ENCODE measurements around the gene KIR2DL4.
"Not testable (repeated sequence)": the region's sequence is repeated elsewhere in the genome, so short reads cannot be mapped to it uniquely, and the experiment has no call there.

The KIR2DL4 gene

DNA sequence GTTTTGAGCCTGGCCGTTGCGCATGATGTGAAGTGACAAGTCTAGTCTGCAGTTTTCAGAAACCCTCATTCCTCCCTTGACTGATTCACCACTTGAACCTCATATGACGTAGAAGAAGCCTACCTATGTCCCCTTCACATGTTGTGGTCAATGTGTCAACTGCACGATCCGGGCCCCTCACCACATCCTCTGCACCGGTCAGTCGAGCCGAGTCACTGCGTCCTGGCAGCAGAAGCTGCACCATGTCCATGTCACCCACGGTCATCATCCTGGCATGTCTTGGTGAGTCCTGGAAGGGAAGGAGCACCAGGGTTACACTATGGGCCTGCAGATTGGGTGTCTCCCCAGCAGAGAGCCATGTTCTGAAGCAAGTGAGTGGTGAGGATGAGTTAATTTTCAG lies at the start of gene KIR2DL4:
Gene KIR2DL4, plus strand, starts transcription at position 201 of the 400 bp plus-strand sequence. Its CDS starts 42 bp downstream, at position 243.
- no peak for DNase-seq

DNA sequence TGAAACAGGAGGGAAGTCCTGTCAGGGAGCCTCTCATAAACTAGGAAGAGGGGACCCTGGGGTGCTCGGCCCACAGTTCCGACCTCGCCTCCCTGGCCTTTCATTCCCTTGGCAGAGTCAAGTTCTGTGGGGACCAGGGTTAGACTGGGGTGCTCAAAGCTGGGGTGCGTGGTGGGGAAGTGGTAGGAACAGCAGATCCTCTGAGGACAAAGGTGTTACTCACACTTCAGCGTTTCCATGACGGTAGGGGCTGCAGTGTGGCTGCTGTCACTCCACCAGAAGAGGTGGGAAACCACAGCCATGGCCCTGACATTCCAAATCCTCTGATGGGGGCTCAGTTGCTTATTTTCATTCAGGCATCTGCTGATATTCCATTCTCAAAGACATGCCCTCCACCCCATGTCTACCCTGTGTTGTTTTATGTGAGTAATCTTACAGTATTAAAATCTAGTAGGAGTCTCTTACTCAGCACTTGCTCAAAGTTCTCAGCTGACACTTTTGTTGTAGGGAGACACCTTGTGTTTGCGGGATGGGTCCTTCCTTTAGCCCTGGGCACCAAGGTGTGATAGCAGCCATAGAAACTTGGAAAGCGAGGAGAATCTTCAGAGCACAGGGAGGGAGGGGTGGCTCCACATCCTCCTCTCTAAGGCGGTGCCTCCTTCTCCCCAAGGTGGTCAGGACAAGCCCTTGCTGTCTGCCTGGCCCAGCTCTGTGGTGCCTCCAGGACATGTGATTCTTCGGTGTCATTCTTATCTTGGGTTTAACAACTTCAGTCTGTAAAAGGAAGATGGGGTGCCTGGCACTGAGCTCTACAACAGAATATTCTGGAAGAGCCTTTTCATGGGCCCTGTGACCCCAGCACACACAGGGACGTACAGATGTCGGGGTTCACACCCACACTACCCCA lies 47.0 kb upstream of the KIR2DL4 start:
- peak in 1 of 4 experiments; percentile 2 for DNase-seq

DNA sequence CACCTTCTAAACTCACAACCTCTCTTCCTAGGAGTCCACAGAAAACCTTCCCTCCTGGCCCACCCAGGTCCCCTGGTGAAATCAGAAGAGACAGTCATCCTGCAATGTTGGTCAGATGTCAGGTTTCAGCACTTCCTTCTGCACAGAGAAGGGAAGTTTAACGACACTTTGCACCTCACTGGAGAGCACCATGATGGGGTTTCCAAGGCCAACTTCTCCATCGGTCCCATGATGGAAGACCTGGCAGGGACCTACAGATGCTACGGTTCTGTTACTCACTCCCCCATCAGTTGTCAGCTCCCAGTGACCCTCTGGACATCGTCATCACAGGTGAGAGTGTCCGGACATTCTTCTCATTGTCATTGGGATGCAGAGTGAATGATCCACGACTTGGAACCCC lies 44.8 kb upstream of the KIR2DL4 start:
- not testable (repeated sequence) for DNase-seq

DNA sequence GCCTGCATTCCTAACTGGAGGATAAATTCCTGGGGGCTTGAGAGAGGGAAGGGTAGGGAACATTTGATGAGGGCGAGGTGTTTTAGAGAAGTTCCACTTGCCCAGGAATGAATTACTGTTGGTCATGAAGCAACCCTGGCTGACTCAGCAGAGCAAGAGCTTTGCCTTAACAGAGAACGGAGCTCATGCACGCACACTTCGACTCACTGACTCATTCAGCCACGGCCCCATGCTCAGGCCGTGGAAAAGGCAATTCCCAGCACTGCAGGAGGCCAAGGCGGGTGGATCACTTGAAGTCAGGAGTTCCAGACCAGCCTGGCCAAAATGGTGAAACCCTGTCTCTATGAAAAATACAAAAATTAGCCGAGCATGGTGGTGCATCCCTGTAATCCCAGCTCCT lies 39.2 kb upstream of the KIR2DL4 start:
- DNase-seq = not testable (repeated sequence)

DNA sequence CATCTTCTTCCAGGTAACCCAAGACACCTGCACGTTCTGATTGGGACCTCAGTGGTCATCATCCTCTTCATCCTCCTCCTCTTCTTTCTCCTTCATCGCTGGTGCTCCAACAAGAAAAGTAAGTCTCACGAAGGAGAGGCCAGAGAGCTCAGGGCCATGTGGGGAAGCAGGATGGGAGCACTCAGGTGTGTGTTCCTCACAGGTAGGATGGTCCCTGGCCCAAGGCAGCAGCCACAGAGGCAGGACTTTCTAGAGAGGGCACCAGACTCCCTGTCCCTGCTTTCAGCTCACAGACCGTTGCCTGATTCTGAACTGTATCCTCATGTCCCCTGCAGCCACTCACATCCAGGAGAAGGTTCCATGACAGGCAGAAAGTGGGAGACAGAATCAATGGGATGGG lies 36.9 kb upstream of the KIR2DL4 start:
- DNase-seq = not testable (repeated sequence)

DNA sequence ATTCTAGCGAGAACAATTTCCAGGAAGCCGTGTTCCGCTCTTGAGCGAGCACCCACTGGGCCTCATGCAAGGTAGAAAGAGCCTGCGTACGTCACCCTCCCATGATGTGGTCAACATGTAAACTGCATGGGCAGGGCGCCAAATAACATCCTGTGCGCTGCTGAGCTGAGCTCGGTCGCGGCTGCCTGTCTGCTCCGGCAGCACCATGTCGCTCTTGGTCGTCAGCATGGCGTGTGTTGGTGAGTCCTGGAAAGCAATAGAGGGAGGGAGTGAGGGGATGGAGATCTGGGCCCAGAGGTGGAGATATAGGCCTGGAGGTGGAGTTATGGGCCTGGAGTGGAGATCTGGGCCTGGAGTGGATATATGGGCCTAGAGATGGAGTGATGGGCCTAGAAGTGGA lies 33.8 kb upstream of the KIR2DL4 start, which contains the start of gene KIR2DL1:
Gene KIR2DL1, plus strand, starts transcription at position 148 of the 400 bp plus-strand sequence. Its CDS starts 58 bp downstream, at position 206.
- DNase-seq = not testable (repeated sequence)

DNA sequence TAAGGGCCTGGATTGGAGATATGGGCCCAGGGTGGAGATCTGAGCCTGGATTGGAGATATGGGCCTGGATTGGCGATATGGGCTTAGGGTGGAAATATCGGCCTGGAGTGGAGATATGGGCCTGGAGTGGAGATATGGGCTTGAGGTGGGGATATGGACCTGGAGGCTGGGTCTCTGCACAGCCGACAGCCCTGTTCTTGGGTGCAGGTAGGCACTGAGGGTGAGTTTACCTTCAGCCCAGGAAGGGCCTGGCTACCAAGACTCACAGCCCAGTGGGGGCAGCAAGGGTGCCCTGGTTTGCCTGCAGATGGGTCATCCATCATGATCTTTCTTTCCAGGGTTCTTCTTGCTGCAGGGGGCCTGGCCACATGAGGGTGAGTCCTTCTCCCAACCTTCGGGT lies 32.9 kb upstream of the KIR2DL4 start:
- not testable (repeated sequence) for DNase-seq

DNA sequence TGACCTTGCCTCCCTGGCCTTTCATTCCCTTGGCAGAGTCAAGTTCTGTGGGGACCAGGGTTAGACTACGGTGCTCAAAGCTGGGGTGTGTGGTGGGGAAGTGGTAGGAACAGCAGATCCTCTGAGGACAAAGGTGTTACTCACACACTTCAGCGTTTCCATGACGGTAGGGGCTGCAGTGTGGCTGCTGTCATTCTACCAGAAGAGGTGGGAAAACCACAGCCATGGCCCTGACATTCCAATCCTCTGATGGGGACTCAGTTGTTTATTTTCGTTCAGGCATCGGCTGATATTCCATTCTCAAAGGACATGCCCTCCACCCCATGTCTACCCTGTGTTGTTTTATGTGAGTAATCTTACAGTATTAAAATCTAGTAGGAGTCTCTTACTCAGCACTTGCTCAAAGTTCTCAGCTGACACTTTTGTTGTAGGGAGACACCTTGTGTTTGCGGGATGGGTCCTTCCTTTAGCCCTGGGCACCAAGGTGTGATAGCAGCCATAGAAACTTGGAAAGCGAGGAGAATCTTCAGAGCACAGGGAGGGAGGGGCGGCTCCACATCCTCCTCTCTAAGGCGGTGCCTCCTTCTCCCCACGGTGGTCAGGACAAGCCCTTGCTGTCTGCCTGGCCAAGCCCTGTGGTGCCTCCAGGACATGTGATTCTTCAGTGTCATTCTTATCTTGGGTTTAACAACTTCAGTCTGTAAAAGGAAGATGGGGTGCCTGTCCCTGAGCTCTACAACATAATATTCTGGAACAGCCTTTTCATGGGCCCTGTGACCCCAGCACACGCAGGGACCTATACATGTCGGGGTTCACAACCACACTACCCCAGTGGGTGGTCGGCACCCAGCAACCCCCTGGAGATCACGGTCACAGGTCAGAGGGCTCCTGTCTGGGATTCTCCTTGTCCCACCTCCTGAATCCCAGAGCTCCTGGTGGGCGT lies 32.1 kb upstream of the KIR2DL4 start:
- not testable (repeated sequence) for DNase-seq

DNA sequence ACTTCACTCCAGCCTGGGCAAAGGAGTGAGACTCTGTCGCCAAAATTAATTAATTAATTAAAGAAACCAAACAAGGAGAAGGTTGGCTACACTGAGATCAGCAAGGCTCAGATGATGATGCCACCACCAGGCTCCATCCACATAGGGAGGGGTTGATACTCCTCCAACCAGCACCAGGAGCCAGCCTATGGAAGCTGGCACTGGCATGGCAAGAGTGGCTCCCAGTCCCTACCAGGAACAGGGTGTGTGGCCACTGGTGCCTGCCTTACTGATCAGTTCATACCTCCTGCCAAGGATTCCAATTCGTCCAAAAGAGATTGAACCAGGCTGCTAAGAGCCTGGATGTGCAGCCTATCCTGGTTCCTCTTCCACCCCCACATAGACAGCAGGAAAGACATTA lies 30.7 kb upstream of the KIR2DL4 start:
- not testable (repeated sequence) for DNase-seq

DNA sequence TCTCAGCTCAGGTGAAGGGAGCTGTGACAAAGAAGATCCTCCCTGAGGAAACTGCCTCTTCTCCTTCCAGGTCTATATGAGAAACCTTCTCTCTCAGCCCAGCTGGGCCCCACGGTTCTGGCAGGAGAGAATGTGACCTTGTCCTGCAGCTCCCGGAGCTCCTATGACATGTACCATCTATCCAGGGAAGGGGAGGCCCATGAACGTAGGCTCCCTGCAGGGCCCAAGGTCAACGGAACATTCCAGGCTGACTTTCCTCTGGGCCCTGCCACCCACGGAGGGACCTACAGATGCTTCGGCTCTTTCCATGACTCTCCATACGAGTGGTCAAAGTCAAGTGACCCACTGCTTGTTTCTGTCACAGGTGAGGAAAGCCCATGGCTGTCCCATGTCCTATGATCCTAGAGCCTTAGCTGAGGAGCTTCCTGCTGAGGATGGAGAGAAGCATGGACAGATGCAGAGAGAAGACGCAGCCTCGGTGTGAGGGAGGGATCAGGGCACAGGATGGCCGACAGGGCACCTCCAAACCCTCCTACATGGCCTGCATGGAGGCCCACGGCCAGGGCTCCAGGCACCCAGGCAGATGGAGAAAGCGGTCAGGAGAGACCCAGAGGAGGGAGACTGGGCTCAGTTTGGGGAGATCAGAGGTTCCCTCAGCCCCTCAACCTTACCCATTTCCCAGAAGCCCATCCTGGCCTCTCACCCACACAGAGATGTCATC lies 28.2 kb upstream of the KIR2DL4 start:
- not testable (repeated sequence) for DNase-seq

DNA sequence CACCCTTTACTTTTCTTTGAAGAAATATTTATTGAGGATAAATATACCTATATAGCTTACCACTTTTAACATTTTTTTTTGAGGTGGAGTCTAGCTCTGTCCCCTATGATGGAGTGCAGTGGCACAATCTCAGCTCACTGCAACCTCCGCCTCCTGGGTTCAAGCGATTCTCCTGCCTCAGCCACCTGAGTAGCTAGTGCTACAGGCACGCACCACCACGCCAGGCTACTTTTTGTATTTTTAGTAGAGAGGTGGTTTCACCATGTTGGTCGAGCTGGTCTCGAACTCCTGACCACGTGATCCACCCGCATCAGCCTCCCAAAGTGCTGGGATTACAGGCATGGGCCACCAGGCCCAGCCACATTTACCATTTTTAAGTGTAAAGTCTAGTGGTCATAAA lies 27.6 kb upstream of the KIR2DL4 start:
- not testable (repeated sequence) for DNase-seq

DNA sequence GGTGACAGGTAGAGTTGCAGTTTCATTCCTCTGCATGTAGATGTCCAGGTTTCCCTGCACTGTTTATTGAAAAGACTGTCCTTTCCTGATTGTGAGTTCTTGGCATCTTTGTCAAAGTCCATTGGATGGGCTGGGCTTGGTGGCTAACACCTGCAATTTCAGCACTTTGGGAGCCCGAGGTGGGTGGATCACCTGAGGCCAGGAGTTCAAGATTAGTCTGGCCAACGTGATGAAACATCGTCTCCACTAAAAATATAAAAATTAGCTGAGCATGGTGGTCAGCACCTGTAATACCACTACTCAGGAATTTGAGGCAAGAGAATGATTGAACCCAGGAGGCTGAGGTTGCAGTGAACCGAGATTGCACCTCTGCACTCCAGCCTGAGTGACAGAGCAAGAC lies 25.6 kb upstream of the KIR2DL4 start:
- not testable (repeated sequence) for DNase-seq

DNA sequence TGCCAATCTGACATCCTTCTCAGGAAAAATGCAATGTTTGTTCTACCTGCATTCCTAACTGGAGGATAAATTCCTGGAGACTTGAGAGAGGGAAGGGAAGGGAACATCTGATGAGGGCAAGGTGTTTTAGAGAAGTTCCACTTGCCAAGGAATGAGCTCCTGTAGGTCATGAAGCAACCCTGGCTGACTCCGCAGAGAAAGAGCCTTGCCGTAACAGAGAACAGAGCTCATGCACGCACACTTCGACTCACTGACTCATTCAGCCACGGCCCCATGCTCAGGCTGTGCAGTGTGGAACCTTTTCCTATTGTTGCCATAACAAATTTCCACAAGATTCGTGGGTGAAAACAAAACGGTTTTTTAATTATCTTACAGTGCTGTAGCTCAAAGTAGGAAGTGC lies 24.5 kb upstream of the KIR2DL4 start:
- DNase-seq = not testable (repeated sequence)

DNA sequence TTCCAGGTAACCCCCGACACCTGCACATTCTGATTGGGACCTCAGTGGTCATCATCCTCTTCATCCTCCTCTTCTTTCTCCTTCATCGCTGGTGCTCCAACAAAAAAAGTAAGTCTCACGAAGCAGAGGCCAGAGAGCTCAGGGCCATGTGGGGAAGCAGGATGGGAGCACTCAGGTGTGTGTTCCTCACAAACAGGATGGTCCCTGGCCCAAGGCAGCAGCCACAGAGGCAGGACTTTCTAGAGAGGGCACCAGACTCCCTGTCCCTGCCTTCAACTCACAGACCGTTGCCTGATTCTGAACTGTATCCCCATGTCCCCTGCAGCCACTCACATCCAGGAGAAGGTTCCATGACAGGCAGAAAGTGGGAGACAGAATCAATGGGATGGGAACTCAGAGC lies 20.5 kb upstream of the KIR2DL4 start:
- not testable (repeated sequence) for DNase-seq

DNA sequence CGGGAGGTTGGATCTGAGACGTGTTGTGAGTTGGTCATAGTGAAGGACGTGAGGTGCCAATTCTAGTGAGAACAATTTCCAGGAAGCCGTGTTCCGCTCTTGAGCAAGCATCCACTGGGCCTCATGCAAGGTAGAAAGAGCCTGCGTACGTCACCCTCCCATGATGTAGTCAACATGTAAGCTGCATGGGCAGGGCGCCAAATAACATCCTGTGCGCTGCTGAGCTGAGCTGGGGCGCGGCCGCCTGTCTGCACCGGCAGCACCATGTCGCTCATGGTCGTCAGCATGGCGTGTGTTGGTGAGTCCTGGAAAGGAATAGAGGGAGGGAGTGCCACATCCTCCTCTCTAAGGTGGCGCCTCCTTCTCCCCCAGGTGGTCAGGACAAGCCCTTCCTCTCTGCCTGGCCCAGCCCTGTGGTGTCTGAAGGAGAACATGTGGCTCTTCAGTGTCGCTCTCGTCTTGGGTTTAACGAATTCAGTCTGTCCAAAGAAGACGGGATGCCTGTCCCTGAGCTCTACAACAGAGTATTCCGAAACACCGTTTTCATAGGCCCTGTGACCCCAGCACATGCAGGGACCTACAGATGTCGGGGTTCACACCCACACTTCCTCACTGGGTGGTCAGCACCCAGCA lies 17.2 kb upstream of the KIR2DL4 start:
- not testable (repeated sequence) for DNase-seq

DNA sequence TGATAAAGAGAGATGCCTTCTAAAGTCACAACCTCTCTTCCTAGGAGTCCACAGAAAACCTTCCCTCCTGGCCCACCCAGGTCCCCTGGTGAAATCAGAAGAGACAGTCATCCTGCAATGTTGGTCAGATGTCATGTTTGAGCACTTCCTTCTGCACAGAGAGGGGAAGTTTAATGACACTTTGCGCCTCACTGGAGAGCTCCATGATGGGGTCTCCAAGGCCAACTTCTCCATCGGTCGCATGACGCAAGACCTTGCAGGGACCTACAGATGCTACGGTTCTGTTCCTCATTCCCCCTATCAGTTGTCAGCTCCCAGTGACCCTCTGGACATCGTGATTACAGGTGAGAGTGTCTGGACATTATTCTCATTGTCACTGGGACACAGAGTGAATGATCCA lies 15.3 kb upstream of the KIR2DL4 start:
- DNase-seq = not testable (repeated sequence)

DNA sequence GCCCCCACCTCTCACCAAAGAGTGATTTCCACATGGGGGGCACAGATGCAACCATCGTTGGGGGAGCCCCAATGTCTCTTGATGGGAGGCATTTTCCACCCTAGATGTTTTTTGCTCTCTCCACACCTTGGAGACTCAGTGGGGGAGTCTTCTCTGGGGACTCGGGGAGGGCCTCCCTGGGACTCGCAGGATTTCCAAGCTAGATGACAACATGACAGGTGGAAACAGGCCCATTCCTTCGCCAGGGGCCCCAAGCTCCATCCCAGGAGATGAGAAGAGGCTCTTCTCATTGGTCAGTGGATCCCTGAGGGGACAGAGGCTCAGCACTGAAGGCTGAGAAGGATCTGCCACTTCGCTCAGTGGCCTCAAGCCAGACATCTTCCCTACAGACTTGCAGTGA lies 12.7 kb upstream of the KIR2DL4 start:
- DNase-seq = no peak

DNA sequence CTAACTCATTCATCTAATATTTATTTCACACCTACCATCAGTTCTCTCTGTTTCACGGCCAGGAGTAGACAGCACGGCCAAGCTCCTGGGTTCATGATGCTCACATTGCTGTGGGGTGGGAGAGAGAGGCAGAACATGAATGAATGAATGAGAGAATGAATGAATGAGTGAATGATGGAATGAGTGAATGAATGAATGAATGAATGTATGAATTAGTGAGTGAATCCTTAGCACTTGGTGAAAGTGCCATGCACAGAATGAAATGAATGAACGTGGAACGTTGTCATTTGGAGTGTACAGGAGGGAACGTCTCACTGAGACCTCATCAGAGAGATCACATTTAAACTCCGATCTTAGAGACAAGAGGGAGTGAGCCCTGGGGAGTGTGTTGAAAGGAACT lies 11.9 kb upstream of the KIR2DL4 start:
- DNase-seq = no peak

DNA sequence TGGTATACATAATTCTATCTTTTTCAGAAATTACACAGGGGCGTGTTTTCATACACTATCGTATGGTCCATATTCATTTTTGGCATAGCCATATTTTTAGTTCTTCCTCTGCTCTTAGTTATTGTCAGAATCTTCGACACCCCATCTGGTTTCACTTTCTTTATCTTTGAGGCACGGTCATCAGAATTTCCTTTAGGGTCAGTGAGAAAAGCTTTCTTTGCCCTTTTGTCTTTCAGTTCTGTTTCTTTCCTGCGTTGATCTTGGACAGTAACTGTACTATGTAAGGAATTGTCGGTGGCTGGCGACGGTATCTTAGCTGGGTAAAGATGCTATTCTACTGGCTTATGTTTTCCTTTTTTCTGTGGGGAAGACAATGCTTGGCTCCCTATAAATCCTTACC lies 10.6 kb upstream of the KIR2DL4 start:
- no peak for DNase-seq

DNA sequence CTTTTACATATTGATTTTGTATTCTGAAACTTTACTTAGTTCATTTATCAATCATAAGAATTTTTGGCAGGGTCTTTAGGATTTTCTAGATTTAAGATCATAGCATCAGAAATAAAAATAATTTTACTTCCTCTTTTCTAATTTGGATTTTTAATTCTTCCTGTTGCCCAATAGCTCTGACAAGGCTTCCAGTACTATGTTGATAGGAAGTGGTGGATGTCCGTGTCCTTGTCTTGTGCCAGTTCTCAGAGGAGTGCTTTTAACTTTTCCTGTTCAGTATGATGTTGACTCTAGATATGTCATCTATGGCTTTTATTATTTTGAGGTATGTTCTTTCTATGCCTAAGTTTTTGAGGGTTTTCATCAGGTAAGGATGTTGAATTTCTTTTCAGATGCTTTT lies 7.7 kb upstream of the KIR2DL4 start:
- no peak for DNase-seq

DNA sequence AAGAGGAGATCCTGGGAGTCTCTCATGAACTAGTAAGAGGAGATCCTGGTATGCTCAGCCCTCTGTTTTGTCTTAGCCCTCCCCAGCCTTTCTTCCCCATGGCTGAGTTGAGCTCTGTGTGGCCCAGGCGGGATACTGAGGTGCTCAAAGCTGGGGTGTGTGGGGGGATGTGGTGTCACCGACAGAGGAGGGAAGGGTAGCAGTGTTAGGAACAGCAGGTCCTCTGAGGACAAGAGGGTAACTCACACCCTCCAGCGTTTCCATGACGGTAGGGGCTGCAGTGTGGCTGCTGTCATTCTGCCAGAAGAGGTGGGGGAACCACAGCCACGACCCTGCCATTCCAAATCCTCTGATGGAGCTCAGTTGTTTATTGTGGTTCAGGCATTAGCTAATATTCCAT lies 691 bp downstream of the KIR2DL4 start:
- no peak for DNase-seq

DNA sequence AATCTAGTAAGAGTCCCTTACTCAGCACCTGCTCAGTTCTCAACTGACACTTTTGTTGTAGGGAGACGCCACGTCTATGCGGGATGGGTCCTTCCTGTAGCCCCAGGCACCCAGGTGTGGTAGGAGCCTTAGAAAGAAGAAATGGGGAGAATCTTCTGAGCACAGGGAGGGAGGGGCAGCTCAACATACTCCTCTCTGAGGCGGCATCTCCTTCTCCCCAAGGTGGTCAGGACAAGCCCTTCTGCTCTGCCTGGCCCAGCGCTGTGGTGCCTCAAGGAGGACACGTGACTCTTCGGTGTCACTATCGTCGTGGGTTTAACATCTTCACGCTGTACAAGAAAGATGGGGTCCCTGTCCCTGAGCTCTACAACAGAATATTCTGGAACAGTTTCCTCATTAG lies 1.2 kb downstream of the KIR2DL4 start:
- DNase-seq = no peak
